Fibroblast of upper back skin (primary cell): ENCODE results near the gene GABRG3.
A peak's percentile ranks its signal among the peaks of the same experiment; 100 is the strongest.

ENCODE experiments used
- DNase-seq: peaks from one replicate; pipeline ENCODE4 v3.0.0-alpha.2; 2013

GABRG3 gene

DNA sequence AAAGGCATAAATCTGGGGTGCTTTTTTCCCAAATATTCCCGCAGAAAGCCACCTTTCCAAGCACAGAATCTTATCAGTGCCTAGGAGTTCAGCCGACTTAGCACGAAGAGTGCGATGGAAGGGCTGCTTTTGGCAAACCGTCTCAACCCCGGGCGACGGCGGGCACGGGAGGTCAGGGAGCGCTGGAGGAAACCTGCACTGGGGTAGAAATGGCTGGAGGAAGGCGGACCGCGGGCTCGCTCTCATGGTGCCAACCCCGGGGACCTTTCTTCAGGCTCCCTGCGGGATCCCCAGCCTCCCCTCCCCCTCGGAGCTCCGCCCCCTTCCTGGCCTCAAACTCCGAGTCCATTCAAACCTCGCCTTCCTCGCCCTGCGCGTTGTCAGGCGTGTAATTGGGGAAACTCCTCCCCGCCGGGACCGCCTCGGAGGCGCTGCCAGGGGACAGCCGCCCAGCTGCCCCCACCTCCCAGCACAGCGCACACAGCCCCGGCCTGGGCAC lies at the start of gene GABRG3:
GABRG3 (plus strand) TSS at position 470 of the 499 bp plus-strand sequence.
- DNase-seq = peak; percentile 26

DNA sequence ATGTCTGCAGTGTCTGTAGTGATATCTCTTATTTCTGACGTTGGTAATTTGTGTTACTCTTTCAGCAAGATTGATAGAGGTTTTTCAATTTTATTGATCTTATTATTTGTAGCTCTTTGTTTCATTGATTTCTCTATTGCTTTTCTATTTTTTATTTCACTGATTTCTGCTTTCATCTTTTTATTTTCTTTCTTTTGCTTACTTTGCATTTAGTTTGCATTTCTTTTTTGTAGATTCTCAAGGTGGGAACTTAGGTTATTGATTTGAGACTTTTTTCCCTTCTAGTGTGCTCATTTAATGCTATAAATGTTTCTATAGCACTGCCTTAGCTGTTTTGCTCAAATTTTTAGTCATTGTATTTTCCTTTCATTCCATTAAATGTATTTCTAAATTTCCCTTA lies 49.5 kb upstream of the GABRG3 start:
- no peak for DNase-seq

DNA sequence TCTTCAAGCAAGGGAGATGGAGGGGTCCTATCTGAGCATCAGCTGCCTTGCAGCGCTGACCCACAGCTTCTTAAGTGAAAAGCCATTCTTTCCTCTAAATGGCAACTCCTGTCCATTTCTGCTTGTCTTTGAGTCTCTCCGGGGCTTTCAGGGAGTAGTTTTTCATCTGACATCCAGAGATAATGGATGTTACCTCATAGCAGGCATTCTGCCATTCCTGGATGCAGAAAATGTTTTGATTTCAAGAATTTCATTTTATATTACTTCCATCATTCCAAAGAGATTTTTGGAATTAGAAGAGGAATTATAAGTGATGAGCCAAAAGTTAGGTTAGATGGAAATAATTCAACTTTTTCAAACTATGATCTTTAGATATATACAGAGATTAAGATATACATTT lies 44.9 kb upstream of the GABRG3 start:
- peak; percentile 5 for DNase-seq

DNA sequence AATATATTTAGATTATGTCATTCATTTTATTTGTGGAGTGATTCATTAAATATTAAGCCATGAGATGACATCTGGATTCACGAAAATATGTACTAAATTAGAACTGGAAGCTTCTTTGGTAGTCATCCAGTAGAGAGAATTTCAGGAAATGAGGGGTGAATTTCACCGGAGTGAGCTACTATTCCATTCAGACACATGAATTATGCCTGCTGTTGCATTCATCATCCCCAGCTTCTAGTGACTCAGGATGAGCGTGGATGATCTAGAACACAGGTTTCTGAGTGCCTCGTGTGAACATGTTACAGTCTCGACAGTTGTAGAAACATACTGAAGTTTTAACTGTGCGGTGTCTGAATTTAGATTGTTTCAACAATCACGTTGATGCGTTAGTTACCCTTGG lies 42.9 kb upstream of the GABRG3 start:
- DNase-seq = peak; percentile 72

DNA sequence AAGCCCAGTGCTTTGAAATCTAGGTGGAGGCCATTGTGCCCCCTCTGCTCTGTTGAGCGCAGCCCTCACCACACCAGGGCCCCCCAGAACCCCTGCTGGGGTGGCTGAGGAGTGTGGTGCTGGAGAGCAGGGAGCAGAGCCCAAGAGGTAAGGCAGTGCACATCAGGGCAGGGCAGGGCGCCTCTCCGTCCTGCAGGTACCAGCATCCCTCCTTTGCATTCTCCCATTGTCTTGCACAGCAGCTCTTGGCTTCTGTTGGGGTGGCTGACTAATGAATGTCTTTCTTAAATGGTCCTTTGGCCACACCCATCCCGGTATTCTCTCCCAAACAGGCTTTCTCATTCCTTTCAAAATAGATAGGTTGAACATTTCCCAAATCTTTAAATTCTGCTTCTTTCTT lies 41.4 kb upstream of the GABRG3 start:
- no peak for DNase-seq

DNA sequence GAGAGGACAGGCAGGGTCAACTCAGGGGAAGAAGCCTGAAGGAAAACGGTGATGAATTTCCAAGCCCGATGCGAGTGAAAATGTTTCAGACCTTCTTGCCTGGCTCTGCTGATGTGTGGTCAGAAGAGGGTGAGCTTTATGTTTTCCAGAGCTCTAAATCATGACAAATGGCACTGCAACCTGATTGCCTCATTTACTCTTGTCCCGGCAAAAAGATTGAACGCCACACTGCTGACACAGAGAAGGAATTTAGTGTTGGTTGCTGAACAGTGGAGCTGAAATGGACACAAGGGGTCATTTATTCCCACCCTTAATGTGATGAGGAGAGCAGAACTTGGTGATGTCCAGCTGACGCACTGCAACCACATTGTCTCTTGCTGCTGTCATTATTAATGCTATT lies 36.1 kb upstream of the GABRG3 start:
- no peak for DNase-seq

DNA sequence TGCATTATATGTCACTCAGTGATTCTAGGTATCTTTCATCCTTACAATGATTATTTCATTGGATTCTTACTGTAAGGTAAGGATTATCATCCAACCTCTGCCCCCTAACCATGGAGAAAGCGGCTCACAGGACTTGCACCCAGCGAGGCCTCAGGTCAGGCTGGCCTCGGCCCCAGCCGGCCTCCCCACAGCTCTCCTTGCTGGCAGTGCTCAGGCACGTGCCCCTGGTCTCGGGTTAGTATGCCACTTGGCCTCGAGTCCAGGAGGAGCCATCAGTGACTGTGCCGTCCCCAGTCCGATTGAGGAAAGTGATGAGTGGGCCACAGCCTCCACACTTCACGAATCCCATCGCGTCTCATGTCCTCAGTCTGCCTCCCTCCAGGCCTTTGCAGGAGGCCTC lies 35.7 kb upstream of the GABRG3 start:
- no peak for DNase-seq

DNA sequence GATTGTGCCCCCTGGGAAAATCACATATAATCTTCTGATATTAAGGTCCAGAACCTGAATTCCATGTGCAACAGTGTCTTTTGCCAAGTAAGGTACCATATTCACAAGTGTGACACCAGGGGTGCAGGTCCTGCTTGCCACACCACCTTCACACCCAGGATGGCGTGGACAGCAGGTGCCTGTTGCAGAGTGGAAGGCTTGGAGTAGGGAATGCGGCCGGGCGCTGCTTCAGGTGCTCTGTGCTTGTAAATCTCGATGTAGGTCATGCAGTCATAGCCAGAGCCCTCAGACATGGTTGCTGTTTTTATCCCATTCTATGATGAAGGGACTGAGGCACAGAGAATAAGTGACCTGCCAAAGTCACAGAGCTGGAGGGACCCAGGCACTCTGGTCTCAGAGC lies 34.5 kb upstream of the GABRG3 start:
- DNase-seq = no peak

DNA sequence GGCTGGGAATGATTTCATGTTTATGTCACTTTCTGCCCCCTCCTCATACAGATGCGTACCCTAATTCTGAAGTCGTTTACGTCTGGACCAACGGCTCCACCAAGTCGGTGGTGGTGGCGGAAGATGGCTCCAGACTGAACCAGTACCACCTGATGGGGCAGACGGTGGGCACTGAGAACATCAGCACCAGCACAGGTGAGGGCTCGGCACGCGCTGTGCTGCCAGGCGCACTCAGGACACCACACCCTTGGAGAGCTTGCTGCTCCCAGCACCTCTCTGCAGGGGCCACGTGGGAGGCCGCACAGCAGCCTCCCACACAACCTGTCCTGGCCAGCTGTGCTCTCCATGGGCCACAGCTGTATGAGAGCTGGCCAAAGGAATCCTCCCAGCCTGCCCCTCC lies 33.8 kb upstream of the GABRG3 start:
- no peak for DNase-seq

DNA sequence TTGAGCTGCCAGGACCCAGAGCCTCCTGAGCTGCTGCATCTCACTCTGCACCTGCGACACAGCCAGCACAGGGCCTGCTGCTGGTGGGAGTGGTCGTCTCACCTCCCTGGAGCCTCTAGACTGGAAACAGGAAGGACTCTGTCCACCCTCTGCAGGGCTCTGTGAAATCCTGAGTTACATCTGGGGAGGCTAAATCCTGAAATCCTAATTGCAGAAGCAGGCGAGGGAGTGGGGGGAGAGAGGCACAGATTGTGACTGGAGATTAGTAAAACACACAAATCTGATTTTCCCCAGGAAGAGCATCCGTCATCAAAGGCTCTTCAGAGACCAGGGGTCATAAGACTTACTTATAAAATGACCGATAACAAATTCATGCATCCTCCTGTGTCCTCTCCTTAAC lies 31.6 kb upstream of the GABRG3 start:
- no peak for DNase-seq

DNA sequence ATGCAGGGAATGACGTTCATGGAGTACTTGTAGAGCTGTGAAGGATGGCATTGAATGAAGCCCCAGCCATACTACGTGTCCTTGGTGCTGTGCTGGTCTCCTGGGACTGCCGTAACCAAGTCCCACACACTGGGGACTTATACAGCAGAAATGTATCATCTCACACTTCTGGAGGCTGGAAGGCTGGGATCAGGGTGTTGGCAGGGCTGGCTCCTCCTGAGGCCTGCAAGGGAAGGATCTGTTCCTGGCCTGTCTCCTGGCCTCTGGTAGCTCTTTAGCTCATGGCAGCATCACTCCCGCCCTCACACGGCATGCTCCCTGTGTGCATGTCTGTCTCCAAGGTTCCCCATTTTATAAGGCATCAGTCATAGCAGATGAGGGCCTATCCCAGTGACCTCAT lies 29.5 kb upstream of the GABRG3 start:
- DNase-seq = no peak

DNA sequence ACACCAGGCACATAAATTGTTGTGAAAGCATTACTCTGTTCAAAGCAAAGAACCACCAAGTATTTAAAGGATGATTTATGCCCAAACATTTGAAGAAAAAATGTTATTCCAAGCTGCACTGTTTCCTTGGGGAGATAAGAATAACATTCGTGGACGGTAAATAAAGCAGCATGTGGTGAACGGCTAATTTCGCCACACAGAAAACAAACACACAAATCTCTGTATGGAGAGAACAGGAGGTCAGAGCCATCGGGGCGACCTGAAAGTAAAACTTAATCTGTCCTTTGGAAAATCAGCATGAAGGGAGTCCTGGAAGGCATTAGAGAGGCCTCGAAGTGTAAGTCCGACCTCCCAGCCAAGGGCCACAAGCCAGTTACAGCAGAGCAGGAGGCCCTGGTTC lies 27.1 kb upstream of the GABRG3 start:
- DNase-seq = no peak

DNA sequence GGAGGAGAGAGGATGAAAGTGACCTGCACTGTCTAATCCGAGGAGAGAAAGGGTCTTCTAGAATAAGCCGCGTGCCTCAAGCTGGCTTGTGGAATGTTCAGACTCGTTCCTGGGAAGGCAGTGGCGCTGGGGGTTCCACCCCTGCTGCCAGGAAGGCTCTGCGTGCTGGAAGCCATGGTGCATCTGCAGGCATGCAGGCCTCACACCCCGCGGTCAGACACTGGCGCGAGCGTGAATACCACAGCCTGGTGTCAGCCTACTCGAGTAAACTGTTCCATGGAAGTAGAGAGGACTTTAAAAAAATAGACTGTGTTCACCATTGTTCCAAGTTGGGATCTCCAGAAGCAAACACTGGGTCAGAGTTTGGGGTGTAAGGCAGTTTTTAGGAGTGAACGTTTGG lies 25.9 kb upstream of the GABRG3 start:
- DNase-seq = no peak

DNA sequence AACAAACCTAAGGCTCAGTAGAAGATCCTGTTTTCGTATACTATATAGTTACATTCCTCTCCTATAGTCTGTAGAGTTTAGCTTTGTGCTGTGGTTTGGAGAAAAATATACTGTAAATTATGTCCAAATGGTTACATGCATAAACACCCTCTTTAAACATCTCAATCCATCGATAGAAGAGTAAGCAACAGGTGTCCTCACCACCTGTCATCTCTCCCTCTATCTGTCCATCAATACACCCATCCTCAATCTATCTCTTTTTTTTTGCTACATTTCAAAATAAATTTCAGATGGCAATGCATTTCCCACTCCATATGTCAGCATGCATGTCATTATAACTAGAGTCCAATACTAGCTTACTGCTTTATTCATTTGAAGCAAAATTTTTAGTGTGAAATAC lies 21.0 kb upstream of the GABRG3 start:
- no peak for DNase-seq

DNA sequence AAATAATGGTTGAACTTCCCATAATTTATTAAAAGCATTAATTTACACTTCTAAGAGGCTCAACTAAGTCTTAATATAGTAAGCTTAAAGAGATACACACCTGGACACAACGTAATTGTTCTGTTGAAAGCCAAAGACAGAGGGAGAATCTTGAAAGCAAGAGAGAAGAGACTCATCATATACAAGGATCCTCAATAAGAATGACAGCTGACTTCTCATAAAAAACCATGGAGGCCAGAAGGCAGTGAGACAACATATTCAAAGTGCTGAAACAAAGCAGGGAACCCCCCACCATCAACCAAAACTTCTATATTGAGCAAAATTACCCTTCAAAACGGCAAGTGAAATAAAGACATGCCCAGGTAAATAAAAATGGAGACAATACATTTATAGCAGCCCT lies 16.6 kb upstream of the GABRG3 start:
- no peak for DNase-seq

DNA sequence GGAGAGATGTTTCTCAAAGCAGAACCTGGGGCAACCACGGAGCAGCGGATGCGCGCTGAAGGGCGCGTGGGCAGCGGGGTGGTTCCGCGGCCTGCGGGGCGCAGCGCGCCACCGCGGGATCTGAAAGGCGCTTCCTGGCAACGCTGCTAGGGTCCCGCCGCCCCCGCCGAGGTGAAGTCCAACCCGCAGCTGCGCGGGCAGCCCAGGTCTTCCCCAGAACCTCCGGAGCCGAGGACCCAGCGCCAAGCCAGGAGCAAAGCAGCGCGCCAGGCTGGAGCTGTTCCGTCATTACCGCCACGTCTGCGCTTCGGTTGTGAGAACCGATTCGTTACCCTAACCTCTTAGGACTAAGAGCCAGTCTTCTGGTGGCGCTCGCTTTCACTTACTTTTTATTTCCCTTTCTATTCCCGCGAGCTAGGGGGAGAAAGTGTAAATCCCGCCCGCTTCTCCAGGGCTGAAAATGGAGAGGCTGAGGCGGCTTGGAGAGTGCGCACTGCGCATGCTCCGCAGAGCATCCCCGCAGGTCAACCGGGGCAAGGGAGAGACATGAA lies 3.2 kb upstream of the GABRG3 start:
- DNase-seq = peak; percentile 72

DNA sequence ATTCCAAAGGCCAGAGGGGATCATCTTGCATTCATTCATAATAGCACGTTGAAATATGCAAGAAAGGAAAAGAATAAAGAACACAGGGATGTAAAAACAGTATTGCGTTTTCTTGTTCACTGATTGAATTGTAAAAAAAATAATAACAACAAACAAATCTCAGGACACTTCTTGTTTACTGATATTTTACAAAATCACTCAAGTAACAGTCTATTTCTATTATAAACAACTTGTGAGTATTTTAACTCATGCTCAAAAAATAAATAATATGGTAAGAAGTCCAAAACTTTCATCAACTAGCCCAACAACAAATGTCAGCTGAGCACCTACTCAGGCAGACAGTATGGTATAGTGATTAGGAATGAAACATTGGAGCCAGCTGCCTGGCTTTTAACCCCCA lies 2.2 kb upstream of the GABRG3 start:
- DNase-seq = no peak

DNA sequence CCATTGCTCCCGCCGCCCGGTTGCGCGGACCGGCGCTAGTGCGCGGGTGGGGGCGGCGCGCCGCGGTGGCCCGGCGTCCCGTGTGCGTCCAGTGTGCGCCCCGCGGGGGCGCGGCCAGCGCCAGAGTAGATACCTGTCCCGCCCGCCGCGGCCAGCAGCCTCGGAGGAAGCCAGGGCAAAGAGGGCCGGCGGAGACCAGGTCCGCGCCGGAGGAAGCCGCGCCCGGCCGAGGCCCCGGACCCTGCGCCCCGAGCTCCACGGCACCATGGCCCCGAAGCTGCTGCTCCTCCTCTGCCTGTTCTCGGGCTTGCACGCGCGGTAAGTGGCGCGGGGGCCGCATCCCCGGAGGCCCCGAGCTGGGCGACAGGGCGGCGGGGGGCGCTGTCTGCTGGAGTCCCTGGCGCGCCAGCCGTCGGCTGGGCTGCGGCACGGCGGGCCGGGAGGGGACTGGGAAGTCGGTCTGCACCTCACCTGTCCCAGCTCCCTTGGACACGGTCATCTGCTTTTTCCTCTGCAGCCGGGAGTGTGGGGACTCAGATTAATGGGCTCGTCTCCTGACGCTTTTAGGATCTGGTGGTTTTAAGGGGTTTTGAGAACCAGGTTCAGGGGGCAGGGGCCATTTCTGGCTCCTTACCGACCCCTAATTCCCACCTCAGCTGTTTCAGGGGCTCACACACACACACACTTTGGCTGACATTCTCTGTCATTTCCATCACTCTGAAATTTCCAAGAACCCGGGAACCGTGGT lies 464 bp downstream of the GABRG3 start:
- no peak for DNase-seq

DNA sequence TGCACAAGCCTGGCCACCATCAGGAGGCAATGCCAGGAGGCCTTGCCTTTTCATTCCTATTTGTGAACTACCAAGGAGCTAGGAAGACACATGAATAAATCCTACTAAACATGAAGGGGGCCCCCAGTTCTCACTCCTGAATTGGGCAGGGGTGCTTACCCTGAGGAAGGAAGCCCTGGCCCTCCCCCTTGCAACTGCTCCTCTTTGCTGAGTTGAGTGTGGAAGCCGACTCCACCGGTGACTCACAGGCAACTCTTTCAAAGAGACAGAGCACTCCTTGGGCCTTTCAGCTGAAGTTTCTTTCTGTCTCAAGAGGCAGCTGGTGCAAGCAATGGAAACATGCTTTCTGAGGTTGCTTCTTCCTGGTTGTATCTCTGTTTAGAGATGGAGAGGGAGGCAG lies 1.7 kb downstream of the GABRG3 start:
- peak; percentile 30 for DNase-seq

DNA sequence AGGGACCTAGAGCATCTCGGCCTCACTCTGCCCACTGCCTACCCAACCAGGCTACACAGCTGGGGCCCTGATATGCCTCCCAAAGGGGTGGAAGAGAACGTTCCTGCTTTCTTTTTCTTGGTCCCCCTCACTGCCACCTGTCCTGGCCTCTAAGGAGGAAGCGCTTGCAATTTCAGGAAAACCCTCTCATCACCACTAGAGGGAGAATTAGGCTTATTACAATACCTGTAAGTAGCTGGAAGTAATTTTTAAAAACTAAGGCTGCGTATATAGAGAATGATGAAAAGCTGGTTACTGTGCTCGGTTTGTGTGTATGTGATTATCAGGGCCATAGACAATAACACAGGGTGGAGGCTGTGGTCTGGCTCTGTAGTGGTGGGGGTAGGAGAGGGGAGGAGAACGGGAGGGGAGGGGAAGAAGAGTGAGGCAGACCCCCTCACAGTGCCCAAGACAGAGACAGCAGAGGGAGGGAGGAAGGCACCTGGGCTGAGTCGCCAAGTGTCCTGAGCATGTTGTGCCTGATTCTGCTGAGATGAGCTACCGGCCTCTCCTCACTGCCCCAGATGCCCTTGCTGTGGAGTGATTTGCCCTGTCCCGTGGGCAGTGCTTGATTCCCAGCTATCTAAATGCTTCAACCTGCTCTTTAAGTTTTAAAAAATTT lies 3.3 kb downstream of the GABRG3 start:
- peak; percentile 32 for DNase-seq

DNA sequence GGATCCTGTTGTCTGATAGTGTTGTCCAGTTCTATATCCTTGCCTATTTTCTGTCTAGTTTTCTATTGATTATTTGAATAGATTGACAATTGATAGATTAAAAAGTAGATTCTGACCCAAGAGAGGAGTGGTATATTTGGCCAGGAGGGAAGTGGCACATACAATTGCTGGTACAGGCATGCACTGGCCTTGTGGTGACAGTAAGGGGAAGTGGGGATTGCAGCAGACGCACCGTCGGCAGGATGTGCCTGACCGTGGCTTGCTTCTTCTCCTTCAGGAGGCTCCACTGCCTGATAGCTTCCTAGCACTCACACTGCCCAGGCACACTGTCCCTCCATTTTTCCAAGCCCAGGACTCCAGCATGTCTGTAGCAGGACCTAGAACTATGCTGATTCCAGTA lies 10.5 kb downstream of the GABRG3 start:
- no peak for DNase-seq

DNA sequence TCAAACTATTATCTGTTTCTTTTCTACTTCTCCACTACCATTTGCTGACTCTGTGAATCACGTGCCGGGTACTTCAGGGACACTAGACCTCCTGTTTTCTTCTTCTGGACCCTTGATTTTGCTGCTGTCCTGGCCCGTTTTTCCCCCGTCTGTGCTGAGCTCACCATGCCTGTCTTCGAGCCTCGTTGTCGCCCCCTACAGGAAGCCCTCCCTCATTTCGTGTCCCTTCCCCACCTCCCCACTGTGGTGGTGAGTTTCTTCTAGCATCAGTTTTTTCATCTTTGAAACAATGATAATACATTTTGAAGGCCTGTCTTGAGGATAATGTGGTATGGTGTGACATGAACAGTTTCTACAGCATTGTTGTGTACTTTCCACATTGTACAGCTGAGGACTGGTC lies 12.8 kb downstream of the GABRG3 start:
- no peak for DNase-seq

DNA sequence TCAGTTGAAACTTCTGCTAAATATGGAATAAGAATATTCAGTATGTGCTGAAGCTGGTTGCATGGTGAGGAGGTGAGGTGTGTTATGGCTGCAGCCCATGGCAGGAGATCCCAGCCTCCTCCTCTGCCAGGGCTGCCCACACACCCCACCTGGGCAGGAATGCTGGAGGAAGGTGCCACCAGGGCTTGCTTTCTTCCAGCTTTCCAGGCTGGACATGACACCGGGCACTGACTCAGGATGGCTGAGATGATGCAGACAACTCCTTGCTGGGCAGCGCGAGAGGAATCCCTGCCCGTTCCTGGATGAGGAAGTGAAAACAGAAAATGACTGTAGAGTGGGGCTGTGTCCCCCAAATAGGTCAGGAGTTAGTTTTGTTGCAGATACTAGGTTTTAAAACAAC lies 14.1 kb downstream of the GABRG3 start:
- no peak for DNase-seq

DNA sequence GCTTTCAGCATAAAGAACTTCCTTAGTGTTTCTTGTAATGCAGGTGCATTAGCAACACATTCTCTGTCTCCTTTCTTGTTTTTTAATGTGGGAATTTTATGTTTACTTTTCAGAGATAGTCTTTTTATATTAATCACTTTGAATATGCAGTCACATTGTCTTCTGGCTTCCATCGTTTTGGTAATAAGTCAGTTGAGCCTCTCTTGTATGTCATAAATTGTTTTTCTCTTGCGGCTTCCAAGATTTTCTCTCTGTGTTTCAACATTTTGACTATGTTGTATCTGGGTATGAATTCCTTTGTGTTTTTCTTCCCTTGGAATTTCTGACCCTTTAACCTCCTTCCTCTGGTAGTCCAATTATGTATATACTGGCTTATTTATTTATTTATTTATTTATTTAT lies 25.3 kb downstream of the GABRG3 start:
- DNase-seq = no peak
